Medulla oblongata (tissue), 1 donor: ENCODE data around the gene MAP4K3.

Experiments used
- DNase-seq: peaks from one replicate; pipeline ENCODE4 v3.0.0-alpha.2; 2015; ENCODE audit errors: extremely low spot score

Gene MAP4K3

DNA sequence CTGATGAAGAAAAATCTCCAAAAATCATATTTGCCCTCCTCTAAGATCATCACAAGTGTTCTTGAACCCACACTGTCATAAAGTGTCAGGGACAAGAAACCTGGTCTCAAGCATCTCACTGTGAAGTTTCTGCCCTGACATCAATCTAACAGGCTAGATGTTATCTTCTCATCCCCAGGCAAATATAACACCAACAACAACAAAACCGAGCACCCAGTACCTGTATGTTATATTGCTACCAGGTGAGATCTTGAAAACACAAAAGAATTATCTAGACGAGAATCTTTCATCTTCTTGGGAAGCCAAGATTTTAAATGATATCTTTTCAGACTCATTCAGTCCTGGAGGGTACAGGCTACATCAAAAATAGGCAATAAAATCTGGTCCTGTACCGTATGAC, 8.8 kb upstream of the MAP4K3 start:
- no peak for DNase-seq

- DNase-seq: no peak
Observed at GRCh38 chr2:39443009-39443408, 5.9 kb upstream of the MAP4K3 start.

- DNase-seq: peak; percentile 38
Observed at GRCh38 chr2:39437522-39438296, 624 bp upstream of the MAP4K3 start.

- peak; percentile 80 for DNase-seq
Observed at GRCh38 chr2:39435741-39436591, 1.1 kb downstream of the MAP4K3 start.

DNA sequence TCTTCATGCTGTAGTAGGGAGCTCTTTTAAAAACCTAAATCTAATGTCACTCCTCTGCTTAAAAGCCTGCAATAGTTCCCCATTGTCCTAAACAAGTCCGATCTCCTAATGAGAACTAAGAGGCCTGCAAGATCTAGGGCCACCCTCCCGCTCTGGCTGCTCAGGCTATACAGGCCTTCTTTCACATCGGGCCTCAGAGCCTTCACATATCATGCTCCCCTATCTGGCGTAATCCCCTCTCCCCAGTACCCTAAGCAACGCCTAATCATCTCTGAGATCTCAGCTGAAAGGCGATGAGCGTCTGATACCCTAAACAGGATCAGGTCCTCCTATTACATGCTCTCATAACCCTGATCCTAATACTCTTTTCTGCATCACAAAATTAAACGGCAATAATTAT, 1.9 kb downstream of the MAP4K3 start:
- peak; percentile 54 for DNase-seq

DNA sequence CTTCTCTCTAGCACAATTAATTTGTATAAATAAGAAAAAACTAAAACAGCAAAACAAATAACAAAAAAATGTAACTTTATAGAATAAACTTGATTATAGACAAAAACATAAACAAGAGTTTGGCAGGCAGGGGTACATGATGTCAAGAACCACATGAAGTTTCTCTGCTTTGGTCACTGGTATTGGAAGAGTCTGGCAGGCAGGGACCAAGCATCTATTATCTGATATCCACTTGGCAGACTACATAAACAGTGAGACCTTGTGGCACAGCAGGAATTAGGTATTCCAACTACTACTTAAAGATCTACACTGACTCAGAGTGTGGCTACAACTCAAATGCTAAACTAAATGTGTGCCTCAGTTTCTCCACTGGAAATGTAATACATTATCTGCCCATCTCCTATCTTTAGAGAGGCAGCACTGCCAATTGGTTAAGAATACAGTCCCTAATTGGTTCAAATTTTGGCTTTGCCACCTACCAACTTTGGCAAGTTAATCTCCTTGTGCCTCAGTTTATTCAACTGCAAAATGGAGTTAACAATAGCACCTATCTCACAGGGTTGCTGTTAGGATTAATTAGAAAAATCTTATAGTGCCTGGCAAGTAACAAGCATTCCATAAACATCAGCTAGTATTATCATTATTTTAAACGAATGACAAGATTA, 2.7 kb downstream of the MAP4K3 start:
- DNase-seq: no peak

GRCh38 chr2:39433586-39434195, 3.4 kb downstream of the MAP4K3 start:
- no peak for DNase-seq

DNA sequence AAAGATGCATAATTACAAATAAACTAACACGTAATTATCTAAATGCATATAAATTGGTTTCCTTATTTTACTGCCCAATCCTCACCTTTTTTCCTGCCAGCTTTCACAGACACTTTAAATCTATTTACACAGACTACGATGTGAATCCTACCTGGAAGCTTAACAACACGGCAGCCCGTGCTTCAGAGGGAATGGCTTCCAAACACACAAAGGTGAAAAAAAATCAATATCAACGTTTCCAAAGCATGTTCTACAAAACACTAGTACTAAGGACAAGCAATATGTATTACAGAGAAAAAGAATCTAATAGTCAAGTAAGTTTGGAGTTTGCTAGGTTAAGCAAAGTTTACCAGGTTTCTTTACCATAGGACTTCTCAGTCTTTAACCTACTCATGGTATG, 4.4 kb downstream of the MAP4K3 start:
- DNase-seq: no peak

- no peak for DNase-seq
Observed at GRCh38 chr2:39431592-39432316, 5.3 kb downstream of the MAP4K3 start.

DNA sequence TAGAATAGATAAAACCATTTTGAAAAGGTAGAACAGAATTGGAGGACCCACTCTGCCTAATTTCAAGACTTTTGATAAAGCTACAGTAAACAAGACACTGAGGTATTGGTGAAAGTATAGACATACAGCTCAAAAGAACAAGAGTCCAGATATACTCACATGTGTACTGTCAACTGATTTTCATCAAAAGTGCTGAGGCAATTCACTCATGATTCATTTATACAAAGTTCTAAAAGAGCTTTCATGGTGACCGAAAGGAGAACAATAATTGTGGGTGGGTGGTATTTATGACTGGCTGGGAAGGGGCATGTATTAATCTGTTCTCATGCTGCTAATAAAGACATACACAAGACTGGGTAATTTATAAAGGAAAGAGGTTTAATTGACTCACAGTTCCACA, 7.3 kb downstream of the MAP4K3 start:
- no peak for DNase-seq

GRCh38 chr2:39424951-39425350, 12.1 kb downstream of the MAP4K3 start:
- DNase-seq: no peak

DNA sequence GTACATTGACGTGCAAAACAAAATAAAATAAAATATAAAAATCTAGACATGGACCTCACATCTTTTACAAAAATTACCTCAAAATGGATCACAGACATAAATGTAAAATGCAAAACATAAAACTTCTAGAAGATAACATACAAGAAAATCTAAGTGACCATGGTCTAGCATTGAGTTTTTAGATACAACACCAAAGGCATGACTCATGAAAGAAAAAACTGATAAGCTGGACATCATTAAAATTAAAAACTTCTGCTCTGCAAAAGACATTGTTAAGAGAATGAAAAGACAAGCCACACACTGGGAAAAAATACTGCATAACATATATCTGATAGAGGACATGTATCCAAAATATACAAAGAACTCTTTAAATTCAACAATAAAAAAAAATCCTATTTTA, 14.4 kb downstream of the MAP4K3 start:
- no peak for DNase-seq

- DNase-seq: no peak
Observed at GRCh38 chr2:39421354-39421753, 15.7 kb downstream of the MAP4K3 start.

GRCh38 chr2:39419282-39420223, 17.5 kb downstream of the MAP4K3 start:
- DNase-seq: no peak

DNA sequence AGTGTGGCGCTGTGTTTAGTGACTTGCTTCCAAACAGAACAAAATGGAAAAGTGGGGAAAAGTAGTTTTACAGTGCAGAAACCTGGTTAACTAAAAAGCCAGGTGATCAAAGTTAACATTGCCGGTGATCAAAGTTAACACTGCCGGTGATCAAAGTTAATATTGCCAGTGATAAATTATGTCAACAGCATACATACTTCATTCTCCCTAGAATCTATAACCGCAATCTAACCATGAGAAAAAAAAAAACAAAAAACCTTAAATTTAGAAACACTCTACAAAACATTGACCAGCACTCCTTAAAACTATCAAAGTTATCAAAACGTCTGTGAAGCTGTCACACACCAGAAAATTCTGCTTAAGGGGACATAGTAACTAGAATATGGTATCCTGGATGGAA, 18.6 kb downstream of the MAP4K3 start:
- DNase-seq: no peak

- DNase-seq: no peak
Observed at GRCh38 chr2:39416140-39416539, 20.9 kb downstream of the MAP4K3 start.

GRCh38 chr2:39413063-39413737, 23.9 kb downstream of the MAP4K3 start:
- no peak for DNase-seq

DNA sequence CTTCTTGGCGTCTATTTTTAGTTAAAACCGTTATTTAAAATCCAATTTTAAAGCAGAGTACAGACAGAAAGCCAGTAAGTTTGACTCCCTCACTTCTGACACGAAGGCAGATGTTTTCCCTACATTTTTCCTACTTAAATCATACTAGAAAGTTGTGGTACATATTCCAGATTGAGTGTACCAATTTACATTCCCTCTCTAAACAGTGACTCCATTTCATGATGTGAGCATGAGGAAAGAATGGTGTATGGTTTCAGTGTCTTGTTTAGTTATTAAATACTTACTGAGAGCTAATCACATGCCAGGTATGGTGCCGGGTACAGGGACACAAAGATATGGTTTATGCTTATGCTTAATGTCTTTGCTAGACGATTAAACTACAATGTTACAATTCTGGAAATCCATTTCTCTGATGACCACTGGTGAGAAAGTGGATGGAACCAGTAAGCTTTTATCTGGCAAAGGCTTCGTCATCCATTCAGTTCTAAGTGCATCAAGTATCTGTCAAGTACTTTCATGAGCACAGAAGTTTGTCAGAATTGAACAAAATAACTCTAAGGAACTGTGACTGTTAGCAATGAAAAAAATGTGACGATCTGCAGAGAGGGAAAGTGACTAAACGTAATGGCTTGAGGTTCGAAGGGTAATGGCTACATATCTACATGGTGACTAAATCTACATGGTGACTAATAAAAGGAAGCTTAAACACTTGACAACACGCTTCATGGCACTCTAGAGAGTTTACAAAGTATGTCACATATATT, 25.7 kb downstream of the MAP4K3 start:
- no peak for DNase-seq
